ENCODE measurements around the gene OR2AE1. TPM values are rescaled to one million over a fixed set of nuclear protein-coding genes. Genes with fewer than 3 reads are reported as not detected.

OR2AE1 gene, protein sequence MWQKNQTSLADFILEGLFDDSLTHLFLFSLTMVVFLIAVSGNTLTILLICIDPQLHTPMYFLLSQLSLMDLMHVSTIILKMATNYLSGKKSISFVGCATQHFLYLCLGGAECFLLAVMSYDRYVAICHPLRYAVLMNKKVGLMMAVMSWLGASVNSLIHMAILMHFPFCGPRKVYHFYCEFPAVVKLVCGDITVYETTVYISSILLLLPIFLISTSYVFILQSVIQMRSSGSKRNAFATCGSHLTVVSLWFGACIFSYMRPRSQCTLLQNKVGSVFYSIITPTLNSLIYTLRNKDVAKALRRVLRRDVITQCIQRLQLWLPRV
- 0.63 and 0.65 TPM in 2 replicates for total RNA-seq (ENCODE audit: low replicate concordance)

DNA sequence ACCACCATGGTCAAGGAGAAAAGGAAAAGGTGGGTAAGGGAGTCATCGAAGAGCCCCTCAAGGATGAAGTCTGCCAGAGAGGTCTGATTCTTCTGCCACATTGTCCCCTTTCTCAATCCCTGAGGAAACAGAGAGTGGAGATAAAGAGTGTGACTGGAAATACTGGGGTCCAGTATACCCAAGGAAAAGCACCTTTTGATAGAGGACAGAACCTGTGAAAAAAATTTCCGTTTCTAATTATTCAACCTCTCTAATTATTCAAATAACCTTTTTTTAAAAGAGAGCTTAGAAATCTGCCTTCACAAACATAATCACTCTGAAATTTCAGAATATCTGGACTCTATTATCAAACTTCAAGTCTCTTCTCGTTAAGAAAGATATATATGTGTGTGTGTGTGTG is at the start of gene OR2AE1:
Gene OR2AE1 (minus strand): TSS at position 101 of the 400 bp plus-strand sequence. CDS start 0 bp downstream, at position 101.
- no peak for DNase-seq (ENCODE audit: low read depth)
- H3K4me3 ChIP-seq (ENCODE audit: low read depth, low read length), result no peak within 1 kb of the TSS
- TF ChIP-seq, protein P1, sequence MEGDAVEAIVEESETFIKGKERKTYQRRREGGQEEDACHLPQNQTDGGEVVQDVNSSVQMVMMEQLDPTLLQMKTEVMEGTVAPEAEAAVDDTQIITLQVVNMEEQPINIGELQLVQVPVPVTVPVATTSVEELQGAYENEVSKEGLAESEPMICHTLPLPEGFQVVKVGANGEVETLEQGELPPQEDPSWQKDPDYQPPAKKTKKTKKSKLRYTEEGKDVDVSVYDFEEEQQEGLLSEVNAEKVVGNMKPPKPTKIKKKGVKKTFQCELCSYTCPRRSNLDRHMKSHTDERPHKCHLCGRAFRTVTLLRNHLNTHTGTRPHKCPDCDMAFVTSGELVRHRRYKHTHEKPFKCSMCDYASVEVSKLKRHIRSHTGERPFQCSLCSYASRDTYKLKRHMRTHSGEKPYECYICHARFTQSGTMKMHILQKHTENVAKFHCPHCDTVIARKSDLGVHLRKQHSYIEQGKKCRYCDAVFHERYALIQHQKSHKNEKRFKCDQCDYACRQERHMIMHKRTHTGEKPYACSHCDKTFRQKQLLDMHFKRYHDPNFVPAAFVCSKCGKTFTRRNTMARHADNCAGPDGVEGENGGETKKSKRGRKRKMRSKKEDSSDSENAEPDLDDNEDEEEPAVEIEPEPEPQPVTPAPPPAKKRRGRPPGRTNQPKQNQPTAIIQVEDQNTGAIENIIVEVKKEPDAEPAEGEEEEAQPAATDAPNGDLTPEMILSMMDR (IDR thresholded peaks at IDR 0.05; ENCODE audit: insufficient read depth, low read length), result no peak

DNA sequence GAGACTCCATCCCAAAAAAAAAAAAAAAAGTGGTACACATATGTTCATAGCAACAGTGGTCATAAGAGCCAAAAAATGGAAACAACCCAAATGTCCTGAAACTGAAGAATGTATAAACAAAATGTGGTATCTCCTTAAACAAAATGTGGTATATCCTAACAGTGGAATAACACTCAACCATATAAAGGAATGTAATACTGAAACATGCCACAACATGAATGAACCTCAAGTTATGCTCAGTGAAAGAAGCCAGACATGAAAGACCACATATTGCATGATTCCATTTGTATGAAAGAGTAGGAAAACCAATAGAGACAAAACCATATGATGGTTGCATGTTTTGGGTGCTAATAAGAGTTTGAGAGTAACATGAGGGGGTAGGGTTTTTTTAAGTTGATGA is 49.5 kb upstream of the OR2AE1 start:
- no peak for DNase-seq (ENCODE audit: low read depth)

DNA sequence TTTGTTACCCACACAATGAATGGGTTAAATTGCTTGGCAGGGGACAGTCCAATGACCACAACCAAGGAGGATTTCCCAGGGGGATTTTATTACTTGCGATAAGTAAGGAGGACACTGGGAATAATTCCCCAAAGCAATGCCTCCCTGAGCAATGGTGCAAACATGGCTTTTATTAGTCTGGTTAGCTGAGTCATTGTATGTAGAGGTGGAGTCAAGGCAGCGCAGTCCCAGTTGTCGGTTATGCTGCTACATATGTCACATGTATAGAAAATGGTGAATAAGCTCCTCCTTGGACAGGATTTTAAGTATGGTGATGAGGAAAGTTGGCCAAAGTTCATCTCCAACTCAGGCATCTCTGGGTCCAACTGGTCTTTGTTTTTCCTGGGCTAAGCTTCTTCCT is 46.4 kb upstream of the OR2AE1 start:
- no peak for DNase-seq (ENCODE audit: low read depth)
- no peak overlapping the region for H3K4me3 ChIP-seq (ENCODE audit: low read depth, low read length)

More for the DNA sequence above, 49.5 kb upstream of the OR2AE1 start:
- no peak overlapping the region for H3K4me3 ChIP-seq (ENCODE audit: low read depth, low read length)
- TF ChIP-seq, protein P1 (IDR thresholded peaks at IDR 0.05; ENCODE audit: insufficient read depth, low read length), result no peak

DNA sequence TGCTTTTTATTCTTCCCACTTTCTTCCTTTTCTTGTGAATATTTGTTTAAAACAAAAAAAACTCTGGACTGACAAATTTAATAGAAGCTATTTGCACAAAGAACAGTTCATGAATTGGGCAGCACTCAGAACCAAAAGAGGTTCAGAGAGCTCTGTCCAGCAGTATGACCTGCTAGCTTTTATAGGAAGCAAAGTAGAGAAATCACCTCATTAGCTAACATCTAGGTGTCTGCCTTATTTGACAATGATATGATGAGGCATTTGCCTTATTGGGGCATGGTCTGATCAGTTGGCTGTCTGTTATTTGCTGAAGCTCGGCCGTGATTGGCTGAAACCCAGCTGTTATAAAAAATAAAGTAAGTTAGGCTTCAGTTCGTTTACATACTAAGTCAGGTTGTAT is 43.3 kb upstream of the OR2AE1 start:
- H3K4me3 ChIP-seq (ENCODE audit: low read depth, low read length), result peak overlapping the region; percentile 89
- TF ChIP-seq, protein P1 (IDR thresholded peaks at IDR 0.05; ENCODE audit: insufficient read depth, low read length), result no peak
- DNase-seq (ENCODE audit: low read depth), result peak; percentile 10

More for the DNA sequence above, 46.4 kb upstream of the OR2AE1 start:
- TF ChIP-seq, protein P1 (IDR thresholded peaks at IDR 0.05; ENCODE audit: insufficient read depth, low read length), result no peak

DNA sequence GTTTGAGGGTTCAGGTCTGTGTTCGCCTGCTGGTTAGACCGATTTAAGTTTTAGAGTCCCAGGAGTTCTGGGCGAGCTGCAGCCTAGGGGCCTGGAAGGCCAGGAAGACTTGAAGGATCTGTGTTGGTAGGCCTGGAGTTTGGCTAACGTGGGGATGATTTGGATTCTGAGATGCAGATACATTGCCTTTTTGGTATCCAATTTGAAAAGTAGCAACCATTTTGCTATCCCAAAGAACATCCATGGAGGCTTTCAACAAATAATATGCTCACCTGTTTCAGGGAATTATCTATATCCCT is 42.9 kb upstream of the OR2AE1 start:
- DNase-seq (ENCODE audit: low read depth), result no peak
- TF ChIP-seq, protein P1 (IDR thresholded peaks at IDR 0.05; ENCODE audit: insufficient read depth, low read length), result no peak
- H3K4me3 ChIP-seq (ENCODE audit: low read depth, low read length), result peak overlapping the region; percentile 89

DNA sequence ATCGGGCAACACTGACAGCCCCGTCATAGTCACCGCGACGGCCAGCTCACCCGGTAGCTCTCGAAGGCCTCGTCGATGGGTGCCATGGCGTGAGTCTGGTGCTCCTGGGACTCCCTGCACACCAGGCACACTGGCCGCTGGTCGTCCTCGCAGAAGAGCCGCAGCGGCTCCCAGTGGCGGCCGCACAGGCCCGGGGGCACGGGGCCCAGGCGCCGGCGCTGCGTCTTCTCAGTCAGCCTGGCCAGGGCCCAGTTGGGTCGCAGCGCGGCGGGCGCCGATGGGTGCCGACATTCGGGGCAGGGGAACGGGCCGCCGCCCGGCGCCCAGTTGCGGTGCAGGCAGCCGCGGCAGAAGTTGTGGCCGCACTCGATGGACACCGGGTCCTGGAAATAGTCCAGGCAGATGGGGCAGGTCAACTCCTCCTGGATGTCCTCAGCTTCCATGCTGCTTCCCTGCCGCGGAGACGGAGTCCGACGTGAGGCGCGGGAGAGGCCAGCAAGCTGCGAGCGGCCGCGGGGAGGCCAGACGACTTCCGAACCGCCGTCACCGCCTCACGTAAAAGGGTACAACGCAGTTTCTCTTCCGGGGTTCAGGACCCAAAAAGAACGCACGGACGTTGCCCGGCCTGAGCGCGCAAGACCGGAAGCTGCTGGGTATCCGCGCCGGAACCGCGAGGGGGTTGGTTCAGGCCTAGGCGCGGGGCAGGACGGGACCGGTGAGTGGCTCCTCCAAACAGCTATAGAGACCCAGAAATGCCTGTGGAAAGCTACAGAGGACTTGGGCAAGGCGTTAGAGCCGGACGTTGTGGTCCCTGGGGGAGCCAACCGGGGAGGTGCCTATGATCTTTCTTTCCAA is 42.4 kb upstream of the OR2AE1 start, which contains the start of gene TRIM4:
Gene TRIM4 (minus strand): TSS at position 572 of the 855 bp plus-strand sequence. CDS start 129 bp downstream, at position 443.
- TF ChIP-seq, protein P1 (IDR thresholded peaks at IDR 0.05; ENCODE audit: insufficient read depth, low read length), result peak; percentile 13

More for the DNA sequence above, 42.4 kb upstream of the OR2AE1 start, which contains the start of gene TRIM4:
- peak within 1 kb of the TSS; percentile 89 for H3K4me3 ChIP-seq (ENCODE audit: low read depth, low read length)
- DNase-seq (ENCODE audit: low read depth), result peak; percentile 92

Data from fibroblast of the aortic adventitia (primary cell).